Glomerular visceral epithelial cell (primary cell): Measurements from ENCODE around the gene ARHGAP22.
"Not testable (repeated sequence)": the region's sequence is repeated elsewhere in the genome, so short reads cannot be mapped to it uniquely, and the experiment has no call there.

Experiments used
- DNase-seq: peaks from one replicate; pipeline ENCODE4 v3.0.0-alpha.2; 2016; ENCODE audit errors: extremely low spot score

ARHGAP22 gene

GRCh38 chr10:48604991-48605508 lies at the start of gene ARHGAP22:
ARHGAP22 (minus strand) TSS chr10:48605073; CDS start chr10:48604796, 277 bp downstream.
- peak; percentile 51 for DNase-seq

- no peak for DNase-seq
These were observed 49.2 kb upstream of the ARHGAP22 start for GRCh38 chr10:48653944-48654698.

GRCh38 chr10:48653347-48653746 lies 48.5 kb upstream of the ARHGAP22 start:
- DNase-seq: no peak

- no peak for DNase-seq
These were observed 47.5 kb upstream of the ARHGAP22 start for GRCh38 chr10:48652344-48652743.

- DNase-seq: no peak
These were observed 47.0 kb upstream of the ARHGAP22 start for GRCh38 chr10:48651839-48652238.

GRCh38 chr10:48651293-48651692 lies 46.4 kb upstream of the ARHGAP22 start:
- DNase-seq: no peak

GRCh38 chr10:48649349-48649944 lies 44.6 kb upstream of the ARHGAP22 start:
- DNase-seq: no peak

GRCh38 chr10:48648172-48648942 lies 43.5 kb upstream of the ARHGAP22 start:
- no peak for DNase-seq

- not testable (repeated sequence) for DNase-seq
These were observed 42.2 kb upstream of the ARHGAP22 start for GRCh38 chr10:48647073-48647472.

GRCh38 chr10:48645600-48645999 lies 40.7 kb upstream of the ARHGAP22 start:
- DNase-seq: no peak

GRCh38 chr10:48641099-48641690 lies 36.3 kb upstream of the ARHGAP22 start:
- DNase-seq: not testable (repeated sequence)

- DNase-seq: no peak
These were observed 35.5 kb upstream of the ARHGAP22 start for GRCh38 chr10:48640326-48640725.

- no peak for DNase-seq
These were observed 34.8 kb upstream of the ARHGAP22 start for GRCh38 chr10:48639632-48640031.

GRCh38 chr10:48638739-48639527 lies 34.1 kb upstream of the ARHGAP22 start:
- no peak for DNase-seq

GRCh38 chr10:48638158-48638557 lies 33.3 kb upstream of the ARHGAP22 start:
- DNase-seq: no peak

GRCh38 chr10:48636901-48637300 lies 32.0 kb upstream of the ARHGAP22 start:
- DNase-seq: no peak

- DNase-seq: no peak
These were observed 31.4 kb upstream of the ARHGAP22 start for GRCh38 chr10:48636231-48636630.

GRCh38 chr10:48634984-48635557 lies 30.2 kb upstream of the ARHGAP22 start:
- no peak for DNase-seq

- peak; percentile 80 for DNase-seq
These were observed 29.5 kb upstream of the ARHGAP22 start for GRCh38 chr10:48634198-48634983.
